GM12801 (cell line): ENCODE data around the gene GPSM1.

Experiments
- CTCF ChIP-seq: IDR thresholded peaks from one replicate; pipeline ENCODE4 v1.5.1; 2011; ENCODE audit warnings: control low read depth; ENCODE audit not compliant: insufficient read length; ENCODE audit errors: extremely low read depth

The GPSM1 gene

DNA sequence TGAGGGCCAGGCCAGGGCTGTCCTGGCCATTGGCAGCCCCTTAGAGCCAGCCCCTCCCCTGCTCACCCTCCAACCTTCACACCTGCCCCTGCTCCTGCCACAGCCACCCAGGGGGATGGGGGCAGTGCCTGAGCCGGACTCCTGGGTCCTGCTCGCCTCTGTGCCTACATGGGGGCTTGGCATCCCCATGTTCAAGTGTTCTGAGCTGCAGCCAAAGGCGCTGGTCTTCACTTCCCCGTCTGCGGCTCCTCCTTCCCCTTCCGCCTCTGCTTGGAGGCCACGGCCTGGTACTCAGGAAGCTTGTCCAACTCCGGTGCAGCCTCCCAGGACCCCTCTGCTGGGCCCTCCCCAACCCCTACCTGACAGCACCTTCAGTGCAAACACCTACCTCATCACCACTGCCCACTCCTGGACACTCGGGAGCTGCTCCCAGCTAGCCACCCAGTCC, 38.5 kb downstream of the GPSM1 start:
- TF ChIP-seq CTCF: no peak

DNA sequence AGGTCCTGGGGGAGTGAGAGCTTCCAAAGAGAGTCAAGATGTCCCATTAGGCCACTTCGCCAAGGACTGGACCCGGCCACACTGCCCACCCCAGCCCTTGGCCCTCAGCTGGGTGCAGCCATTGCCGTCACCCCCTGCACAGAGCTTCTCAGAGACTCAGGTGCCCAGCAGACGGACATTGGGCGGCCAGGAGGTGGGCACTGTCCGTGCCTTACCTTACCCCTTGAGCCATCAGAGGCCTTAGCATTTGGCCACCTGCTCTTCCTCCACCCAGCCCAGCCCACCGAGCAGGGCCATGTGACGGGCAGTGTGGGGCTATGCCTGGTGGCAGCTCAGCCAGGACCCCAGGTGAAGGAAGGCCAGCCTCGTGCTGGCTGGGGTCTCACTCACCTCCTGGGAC, 39.5 kb downstream of the GPSM1 start:
- TF ChIP-seq CTCF: no peak

DNA sequence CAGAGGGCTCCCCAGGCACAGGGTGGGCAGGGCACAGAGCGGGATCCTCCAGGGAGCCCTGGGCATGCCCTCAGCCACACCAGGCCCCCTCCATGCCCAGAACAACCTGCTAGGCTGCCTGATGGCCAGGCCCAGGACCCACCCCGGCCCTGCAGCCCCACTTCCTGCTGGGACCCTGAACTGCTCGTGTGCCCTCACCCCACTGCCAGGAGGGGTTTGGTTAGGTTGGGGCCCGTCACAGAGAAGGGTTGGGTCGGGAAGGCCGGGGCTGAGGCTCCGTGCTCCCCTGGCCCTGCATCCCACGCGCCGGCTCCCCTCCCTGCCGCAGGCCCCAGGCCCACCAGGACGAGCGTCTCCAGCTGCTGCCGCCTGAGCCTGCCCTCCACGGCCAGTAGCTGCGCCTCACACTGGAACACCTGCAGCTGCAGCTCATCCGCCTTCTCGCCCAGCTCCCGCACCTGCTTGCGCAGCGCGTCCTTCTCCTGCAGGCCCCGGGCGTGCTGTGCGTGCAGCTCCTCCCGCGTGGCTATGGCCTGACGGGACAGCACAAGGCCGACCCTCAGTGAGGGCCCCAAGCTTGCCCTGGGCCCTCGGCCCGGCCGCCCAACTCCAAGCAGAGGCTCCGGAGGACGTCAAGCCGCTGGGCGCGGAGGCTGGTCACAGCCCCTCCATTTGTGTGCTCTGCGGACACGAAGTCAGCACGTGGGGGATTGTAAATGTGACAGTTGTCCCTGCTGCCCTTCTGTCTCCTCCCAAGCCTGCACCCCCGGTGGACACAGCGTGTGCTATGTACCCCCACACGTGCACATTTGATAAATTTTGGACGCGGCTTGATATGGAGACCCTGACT, 40.2 kb downstream of the GPSM1 start:
- TF ChIP-seq CTCF: no peak

DNA sequence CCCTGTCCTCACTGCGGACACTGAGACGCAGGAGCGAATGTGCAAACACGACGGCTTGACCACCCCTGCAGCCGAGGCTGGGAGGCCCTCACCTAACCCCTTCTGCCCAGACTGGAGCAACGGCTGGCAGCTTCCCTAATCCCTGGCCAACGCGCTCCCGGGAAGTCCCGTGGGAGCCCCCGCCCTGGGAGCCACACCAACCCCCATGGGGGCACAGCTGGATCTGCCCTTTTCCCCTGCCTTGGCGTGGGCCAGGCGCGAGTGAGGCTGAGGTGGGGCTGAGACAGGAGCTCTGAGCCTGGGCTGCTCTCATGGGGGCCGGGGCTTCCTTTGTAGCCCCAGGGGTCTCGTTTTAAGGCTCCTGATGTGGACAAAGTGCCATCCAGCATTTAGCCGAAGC, 40.9 kb downstream of the GPSM1 start:
- TF ChIP-seq CTCF: no peak

- no peak for TF ChIP-seq CTCF
Measured at GRCh38 chr9:136370037-136370436, 42.7 kb downstream of the GPSM1 start.

DNA sequence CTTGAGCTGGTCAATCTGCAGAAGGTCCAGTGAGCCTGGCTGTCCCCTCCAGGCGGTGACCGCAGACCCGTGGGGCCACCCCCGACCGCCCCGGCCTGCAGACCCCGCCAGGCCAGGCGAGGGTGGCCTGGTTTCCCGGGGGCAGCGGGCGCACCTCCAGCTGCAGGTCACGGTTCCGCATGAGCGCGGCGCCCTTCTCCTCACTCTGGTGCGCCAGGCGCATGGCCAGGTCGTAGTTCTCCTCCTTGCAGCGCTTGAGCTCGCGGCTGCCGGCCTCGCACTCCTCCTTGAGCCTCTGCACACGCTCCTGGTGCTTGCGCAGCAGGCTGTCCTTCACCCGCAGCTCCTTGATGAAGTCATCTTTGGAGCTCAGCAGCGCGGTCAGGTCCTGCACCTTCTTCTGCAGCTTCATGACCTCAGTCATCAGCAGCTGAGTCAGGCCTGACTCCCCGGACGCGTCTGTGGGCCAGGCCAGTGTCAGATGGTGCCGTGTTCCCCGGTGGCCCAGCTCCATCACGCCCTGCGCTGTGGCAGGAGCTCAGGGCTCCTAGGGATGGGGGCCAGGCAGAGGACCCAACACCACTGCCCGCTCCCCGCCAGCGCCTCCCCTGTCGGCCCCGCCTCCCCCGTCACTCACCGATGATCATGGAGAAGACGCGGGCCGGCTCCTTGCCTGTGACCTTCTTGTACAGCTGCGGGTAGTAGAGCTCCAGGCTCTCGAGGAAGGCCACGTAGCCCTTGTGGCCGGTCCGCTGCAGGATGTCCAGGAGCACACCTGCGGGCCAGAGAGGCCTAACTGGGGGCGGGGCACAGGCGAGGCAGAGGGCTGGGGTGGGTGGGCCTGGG, 43.6 kb downstream of the GPSM1 start:
- no peak for TF ChIP-seq CTCF

DNA sequence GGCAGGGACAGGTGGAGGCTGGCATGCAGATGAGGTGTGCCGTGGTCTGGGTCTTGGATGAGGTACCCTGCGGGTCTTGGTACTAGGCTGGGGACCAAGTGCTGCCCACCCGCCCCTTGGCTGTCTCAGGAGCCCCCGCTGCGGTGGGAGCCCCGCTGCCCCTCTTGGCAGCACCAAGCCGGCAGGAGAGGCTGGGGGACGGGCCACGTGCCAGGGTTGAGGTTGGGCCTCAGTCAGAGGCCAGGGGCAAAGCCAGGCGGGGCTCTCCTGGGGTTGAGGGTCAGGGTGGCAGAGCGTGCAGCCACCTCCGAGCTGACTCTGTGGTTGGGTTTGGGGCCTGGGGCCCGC, 44.2 kb downstream of the GPSM1 start:
- TF ChIP-seq CTCF: no peak
